ENCODE measurements around the gene METTL1. TPM values are rescaled to one million over a fixed set of nuclear protein-coding genes. Genes with fewer than 3 reads are reported as not detected.

Gene METTL1
- total RNA-seq, 1 donor from 2014 or later: 10.6 TPM

DNA sequence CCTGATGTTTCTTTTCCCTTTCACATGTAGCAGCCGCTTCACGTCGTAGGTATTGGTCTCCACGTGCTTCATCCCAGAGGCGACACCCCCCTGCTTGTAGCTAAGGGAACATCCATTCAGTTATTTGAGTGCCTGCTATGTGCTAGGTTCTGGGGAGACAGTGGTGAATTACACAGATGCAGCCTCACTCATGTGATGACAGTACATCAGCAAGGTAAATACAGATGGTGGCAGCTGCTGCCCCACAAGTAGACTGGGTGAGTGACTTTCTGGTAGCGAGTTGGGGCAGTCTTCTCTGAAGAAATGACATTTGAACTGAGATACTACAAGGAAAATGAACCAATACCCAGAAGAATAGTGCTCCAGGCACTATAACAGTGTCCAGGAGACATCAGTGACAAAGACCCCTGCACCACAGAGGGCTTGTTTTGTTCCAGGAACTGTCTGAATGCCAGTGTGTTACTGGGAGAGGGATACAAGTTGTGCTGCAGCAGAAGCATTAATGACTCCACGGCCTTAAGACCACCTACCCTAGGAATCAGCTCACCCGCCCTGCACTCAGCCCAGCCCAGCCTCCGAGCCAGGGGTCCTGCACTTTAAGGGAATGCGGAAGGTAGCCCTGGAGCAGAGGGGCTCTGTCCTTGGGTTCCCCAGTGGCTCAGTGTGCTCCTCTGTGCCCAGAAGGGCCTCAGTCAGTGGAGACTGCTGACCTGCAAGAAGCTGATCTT lies 39.3 kb upstream of the METTL1 start:
- peaks cover 40% of the 10 kb centered on the region for H3K36me3 Mint-ChIP-seq (ENCODE audit: low read depth, unreplicated experiment)
- no peak for DNase-seq (ENCODE audit: low spot score)
- no peak overlapping the region for H3K27ac Mint-ChIP-seq (ENCODE audit: unreplicated experiment)
- H3K9me3 Mint-ChIP-seq (ENCODE audit: unreplicated experiment): no peaks in the 10 kb centered on the region
- no peaks in the 10 kb centered on the region for H3K4me1 Mint-ChIP-seq (ENCODE audit: unreplicated experiment)
- H3K4me3 Mint-ChIP-seq (ENCODE audit: unreplicated experiment): no peak overlapping the region
- TF ChIP-seq, protein P1, sequence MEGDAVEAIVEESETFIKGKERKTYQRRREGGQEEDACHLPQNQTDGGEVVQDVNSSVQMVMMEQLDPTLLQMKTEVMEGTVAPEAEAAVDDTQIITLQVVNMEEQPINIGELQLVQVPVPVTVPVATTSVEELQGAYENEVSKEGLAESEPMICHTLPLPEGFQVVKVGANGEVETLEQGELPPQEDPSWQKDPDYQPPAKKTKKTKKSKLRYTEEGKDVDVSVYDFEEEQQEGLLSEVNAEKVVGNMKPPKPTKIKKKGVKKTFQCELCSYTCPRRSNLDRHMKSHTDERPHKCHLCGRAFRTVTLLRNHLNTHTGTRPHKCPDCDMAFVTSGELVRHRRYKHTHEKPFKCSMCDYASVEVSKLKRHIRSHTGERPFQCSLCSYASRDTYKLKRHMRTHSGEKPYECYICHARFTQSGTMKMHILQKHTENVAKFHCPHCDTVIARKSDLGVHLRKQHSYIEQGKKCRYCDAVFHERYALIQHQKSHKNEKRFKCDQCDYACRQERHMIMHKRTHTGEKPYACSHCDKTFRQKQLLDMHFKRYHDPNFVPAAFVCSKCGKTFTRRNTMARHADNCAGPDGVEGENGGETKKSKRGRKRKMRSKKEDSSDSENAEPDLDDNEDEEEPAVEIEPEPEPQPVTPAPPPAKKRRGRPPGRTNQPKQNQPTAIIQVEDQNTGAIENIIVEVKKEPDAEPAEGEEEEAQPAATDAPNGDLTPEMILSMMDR (IDR thresholded peaks at IDR 0.05; ENCODE audit: unreplicated experiment): no peak
- H3K27me3 Mint-ChIP-seq (ENCODE audit: unreplicated experiment): peaks cover 13% of the 10 kb centered on the region

DNA sequence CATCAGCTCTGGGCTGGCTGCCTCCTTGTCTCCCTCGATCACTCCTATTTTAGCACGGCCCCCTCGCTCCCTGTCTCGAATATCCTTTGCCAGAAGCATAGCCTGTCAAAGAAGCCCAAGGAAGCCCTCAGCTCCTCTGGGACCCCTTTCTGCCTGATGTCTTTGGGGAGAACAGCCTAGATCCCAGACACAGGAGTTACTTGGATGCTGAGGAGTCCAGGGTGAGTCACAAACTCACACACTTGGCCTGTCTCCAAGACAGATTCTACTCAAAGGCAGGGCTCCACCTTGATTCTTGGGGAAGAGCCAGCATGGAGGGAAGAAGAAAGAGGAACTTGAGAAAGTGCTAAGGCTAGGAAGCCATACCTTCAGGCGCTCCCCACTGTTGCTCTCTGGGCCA lies 38.5 kb upstream of the METTL1 start:
- peaks cover 40% of the 10 kb centered on the region for H3K36me3 Mint-ChIP-seq (ENCODE audit: low read depth, unreplicated experiment)
- H3K4me1 Mint-ChIP-seq (ENCODE audit: unreplicated experiment): no peaks in the 10 kb centered on the region
- no peak overlapping the region for H3K27ac Mint-ChIP-seq (ENCODE audit: unreplicated experiment)
- peaks cover 11% of the 10 kb centered on the region for H3K27me3 Mint-ChIP-seq (ENCODE audit: unreplicated experiment)
- no peak for DNase-seq (ENCODE audit: low spot score)
- TF ChIP-seq, protein P1 (IDR thresholded peaks at IDR 0.05; ENCODE audit: unreplicated experiment): no peak
- H3K9me3 Mint-ChIP-seq (ENCODE audit: unreplicated experiment): no peaks in the 10 kb centered on the region
- no peak overlapping the region for H3K4me3 Mint-ChIP-seq (ENCODE audit: unreplicated experiment)

DNA sequence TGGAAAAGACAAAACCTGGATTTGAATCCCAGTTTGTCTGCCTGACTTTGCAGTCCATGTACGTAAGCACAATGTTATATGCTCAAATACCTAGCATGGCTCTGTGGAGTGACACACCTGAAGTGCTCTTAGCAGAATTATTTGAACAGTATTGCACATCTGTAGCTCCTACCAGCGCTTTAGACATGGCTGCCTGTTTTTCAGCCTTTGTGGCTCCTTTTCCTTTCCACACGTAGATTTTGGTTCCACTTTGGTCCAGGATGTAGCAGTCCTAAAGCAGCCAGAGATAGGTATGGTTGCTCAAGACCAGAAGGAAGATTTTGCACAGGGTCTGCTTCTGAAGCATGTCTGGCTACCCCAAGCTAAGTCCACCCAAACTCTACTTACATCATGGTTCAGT lies 37.5 kb upstream of the METTL1 start:
- peaks cover 38% of the 10 kb centered on the region for H3K36me3 Mint-ChIP-seq (ENCODE audit: low read depth, unreplicated experiment)
- no peak overlapping the region for H3K4me3 Mint-ChIP-seq (ENCODE audit: unreplicated experiment)
- no peaks in the 10 kb centered on the region for H3K4me1 Mint-ChIP-seq (ENCODE audit: unreplicated experiment)
- no peak overlapping the region for H3K27ac Mint-ChIP-seq (ENCODE audit: unreplicated experiment)
- TF ChIP-seq, protein P1 (IDR thresholded peaks at IDR 0.05; ENCODE audit: unreplicated experiment): no peak
- DNase-seq (ENCODE audit: low spot score): no peak
- H3K27me3 Mint-ChIP-seq (ENCODE audit: unreplicated experiment): peaks cover 13% of the 10 kb centered on the region
- H3K9me3 Mint-ChIP-seq (ENCODE audit: unreplicated experiment): no peaks in the 10 kb centered on the region

DNA sequence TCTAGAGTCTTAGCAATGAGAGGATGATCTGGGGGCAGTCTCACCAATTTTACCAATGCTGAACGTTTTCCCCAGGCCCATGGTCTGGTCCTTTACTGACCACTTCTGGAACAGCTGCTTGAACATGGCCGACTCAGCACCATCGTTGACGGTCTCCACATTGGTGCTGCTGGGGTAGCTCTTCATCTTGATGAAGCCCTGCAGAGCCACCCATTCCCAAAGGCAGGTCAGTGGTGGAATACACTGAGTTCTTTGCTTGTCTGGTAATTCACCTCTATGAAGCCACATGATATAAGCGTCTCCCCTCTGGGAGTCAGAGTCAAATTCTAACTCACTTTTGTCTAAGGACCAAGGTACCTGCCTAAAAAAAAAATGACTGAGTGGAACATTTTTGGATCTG lies 36.4 kb upstream of the METTL1 start:
- no peaks in the 10 kb centered on the region for H3K4me1 Mint-ChIP-seq (ENCODE audit: unreplicated experiment)
- no peaks in the 10 kb centered on the region for H3K9me3 Mint-ChIP-seq (ENCODE audit: unreplicated experiment)
- TF ChIP-seq, protein P1 (IDR thresholded peaks at IDR 0.05; ENCODE audit: unreplicated experiment): no peak
- H3K27ac Mint-ChIP-seq (ENCODE audit: unreplicated experiment): no peak overlapping the region
- H3K4me3 Mint-ChIP-seq (ENCODE audit: unreplicated experiment): no peak overlapping the region
- H3K27me3 Mint-ChIP-seq (ENCODE audit: unreplicated experiment): peaks cover 13% of the 10 kb centered on the region
- peaks cover 35% of the 10 kb centered on the region for H3K36me3 Mint-ChIP-seq (ENCODE audit: low read depth, unreplicated experiment)
- DNase-seq (ENCODE audit: low spot score): no peak

DNA sequence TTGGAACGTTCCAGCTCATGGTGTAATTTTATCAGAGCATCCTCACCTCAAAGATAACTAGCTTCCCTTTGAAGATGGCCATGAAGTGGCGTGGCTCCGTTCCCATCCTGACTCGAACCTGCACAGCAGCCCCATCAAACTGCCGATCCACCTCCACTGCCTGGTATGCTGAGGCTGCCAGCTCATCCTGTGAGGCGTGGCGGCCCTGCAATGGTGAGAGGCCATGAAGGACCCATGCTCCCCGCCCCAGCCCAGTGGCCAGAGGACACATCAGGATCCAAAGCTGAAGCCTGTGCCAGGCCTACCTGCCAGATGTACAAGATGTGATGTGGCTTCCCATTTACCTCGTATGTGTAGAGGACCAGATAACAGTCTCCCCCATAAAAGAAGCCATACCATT lies 35.4 kb upstream of the METTL1 start:
- Mint-ChIP-seq H3K9me3 (ENCODE audit: unreplicated experiment) (no peaks in the 10 kb centered on the region), H3K36me3 (ENCODE audit: low read depth, unreplicated experiment) (peaks cover 32% of the 10 kb centered on the region), H3K27me3 (ENCODE audit: unreplicated experiment) (peaks cover 9% of the 10 kb centered on the region), H3K4me3 (ENCODE audit: unreplicated experiment) (no peak overlapping the region), H3K27ac (ENCODE audit: unreplicated experiment) (no peak overlapping the region), H3K4me1 (ENCODE audit: unreplicated experiment) (no peaks in the 10 kb centered on the region)
- no peak for DNase-seq (ENCODE audit: low spot score)
- TF ChIP-seq, protein P1 (IDR thresholded peaks at IDR 0.05; ENCODE audit: unreplicated experiment): no peak

Measured in endothelial cell (in vitro differentiated cells).